Right atrium auricular region (tissue), 2 donors: ENCODE measurements around the gene HMX3. TPM values are rescaled to one million over a fixed set of nuclear protein-coding genes. Genes with fewer than 3 reads are reported as not detected.

Experiments used
- DNase-seq: peaks from one replicate; pipeline ENCODE4 v3.0.0-alpha.2; 2019; ENCODE audit warnings: low spot score
- H3K27ac ChIP-seq, 2 donors: fragments of 200-600 bp; sonication (generic); 1 replicate in 1 of 2; 2 replicates in 1 of 2; pipeline ENCODE4 v1.5.1; 2016 to 2019
- H3K27me3 ChIP-seq, 2 donors: fragments of 200-600 bp; sonication (generic); one replicate each; pipeline versions ENCODE4 v1.5.1 to v1.6.0; 2017 to 2019
- H3K36me3 ChIP-seq: fragments of 200-600 bp; sonication (generic); one replicate; pipeline ENCODE4 v1.5.1; 2016
- H3K4me1 ChIP-seq, 2 donors: fragments of 200-600 bp; sonication (generic); one replicate each; pipeline versions ENCODE4 v1.5.1 to v1.6.0; 2017 to 2019
- H3K4me3 ChIP-seq, 2 donors: fragments of 200-600 bp; sonication (generic); 1 replicate in 1 of 2; 2 replicates in 1 of 2; pipeline ENCODE4 v1.5.1; 2017 to 2019; ENCODE audit warnings: mild to moderate bottlenecking in 1 of 2, moderate library complexity in 1 of 2
- H3K9me3 ChIP-seq, 2 donors: fragments of 200-600 bp; sonication (generic); one replicate each; pipeline ENCODE4 v1.5.1; 2019
- total RNA-seq, 2 donors: library from RNA; depleted of rRNA; stranded (reverse); fragments of >200 nt; gene quantifications; one replicate each; pipeline ENCODE4 v1.1.0, GENCODE V29; 2016
- TF ChIP-seq, protein P1 (sequence below), 2 donors: fragments of 200-600 bp; sonication (generic); IDR thresholded peaks; one replicate each; pipeline ENCODE4 v1.5.1; 2019; ENCODE audit warnings: antibody characterized with exemption in 2 of 2

The HMX3 gene
- total RNA-seq, 2 donors from 2014 or later: not detected

DNA sequence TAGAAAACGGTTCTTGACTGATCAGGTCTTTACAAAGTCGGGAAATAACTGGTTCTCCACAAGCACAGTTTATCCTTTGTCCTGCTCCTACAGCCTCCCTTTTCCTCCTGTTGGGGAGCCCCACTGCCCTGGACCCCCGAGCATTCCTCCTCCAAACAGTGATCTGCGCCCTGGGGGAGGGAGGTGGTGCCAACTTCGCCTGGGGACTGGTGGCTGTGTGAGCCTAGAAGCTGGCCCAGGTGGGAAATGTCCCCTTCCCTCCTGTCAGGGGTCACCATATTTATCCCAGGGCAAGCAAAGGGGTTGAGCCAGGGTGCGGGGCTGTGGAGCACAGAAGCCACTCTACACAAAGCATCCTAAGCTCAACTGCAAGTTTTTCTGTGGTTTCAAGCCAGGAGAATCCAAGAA lies 5.2 kb downstream of the HMX3 start:
- TF ChIP-seq, protein P1, sequence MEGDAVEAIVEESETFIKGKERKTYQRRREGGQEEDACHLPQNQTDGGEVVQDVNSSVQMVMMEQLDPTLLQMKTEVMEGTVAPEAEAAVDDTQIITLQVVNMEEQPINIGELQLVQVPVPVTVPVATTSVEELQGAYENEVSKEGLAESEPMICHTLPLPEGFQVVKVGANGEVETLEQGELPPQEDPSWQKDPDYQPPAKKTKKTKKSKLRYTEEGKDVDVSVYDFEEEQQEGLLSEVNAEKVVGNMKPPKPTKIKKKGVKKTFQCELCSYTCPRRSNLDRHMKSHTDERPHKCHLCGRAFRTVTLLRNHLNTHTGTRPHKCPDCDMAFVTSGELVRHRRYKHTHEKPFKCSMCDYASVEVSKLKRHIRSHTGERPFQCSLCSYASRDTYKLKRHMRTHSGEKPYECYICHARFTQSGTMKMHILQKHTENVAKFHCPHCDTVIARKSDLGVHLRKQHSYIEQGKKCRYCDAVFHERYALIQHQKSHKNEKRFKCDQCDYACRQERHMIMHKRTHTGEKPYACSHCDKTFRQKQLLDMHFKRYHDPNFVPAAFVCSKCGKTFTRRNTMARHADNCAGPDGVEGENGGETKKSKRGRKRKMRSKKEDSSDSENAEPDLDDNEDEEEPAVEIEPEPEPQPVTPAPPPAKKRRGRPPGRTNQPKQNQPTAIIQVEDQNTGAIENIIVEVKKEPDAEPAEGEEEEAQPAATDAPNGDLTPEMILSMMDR (IDR thresholded peaks at IDR 0.05): no peak
- H3K9me3 ChIP-seq: no peaks in the 10 kb centered on the region
- peaks cover 0 to 48% of the 10 kb centered on the region in 2 donors for H3K4me1 ChIP-seq
- peak; percentile 28 for DNase-seq
- no peak overlapping the region for H3K4me3 ChIP-seq
- no peaks in the 10 kb centered on the region for H3K36me3 ChIP-seq
- H3K27ac ChIP-seq: no peak overlapping the region
- peaks cover 81 to 96% of the 10 kb centered on the region in 2 donors for H3K27me3 ChIP-seq

DNA sequence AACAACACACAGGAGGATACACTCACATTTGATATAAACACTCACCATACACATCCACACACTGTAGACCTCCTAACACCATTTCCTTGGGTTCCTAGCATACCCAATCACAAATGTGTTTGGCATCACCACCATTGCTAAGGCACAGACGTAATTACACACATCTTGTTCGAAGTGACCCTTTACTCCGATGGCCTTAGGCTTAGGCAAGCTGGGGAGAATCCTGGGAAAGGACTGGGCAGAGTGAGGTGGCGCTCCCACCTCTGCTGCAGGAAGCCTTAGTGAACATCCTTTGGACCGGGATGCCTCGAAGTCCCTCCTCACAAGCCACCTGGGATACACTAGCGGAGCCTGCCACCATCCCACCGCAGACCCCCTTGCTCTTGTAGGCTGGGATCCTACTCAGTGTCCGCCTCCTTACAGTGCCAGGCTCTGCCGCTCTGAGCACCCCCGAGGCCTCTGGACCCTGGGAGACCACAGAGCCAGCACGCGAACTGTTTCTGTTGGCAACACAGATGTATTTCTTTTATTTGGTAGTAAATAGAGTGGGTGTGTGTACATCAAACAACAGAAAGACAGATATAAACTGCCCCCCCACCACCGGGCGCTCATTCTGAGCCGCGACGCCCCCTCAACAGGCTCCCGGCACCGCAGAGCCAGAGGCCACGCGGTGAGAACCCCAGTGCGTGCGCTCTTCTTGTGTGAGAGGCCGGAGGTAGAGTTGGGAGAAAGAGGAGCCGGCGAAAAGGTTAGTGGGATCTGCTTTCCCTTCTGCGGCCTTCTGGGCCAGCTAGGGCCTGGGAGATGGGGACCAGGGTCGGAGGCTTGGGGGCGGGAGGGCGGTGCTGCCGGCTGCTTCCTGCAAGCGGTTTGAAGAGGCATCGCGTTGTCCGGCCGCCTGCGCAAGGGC lies 6.3 kb downstream of the HMX3 start:
- Histone ChIP-seq H3K4me1 (peaks cover 0 to 43% of the 10 kb centered on the region in 2 donors), H3K27me3 (peaks cover 82 to 90% of the 10 kb centered on the region in 2 donors)

DNA sequence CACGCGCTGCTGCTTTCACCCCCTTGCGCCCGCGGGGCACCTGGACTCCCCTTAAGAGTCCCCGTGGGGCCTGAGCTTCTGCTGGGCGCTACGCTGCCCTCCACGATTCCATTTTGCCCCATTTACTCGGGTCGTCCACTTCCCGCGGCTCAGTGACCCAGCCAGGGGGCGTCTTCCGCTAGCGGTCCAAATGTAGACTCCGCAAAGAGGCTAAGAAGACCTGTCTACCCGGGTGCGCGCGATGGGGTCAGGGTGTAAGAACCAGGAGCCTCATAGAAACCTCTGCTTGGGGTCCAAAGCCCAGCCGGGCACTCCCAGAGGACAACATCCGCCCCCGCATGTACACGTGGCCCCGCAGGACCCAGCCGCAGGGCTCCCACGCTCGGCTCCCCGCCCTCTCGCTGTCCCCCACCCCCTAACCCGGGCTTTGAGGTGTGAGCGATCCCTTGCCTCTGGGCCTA lies 7.0 kb downstream of the HMX3 start:
- Histone ChIP-seq H3K4me1 (peaks cover 0 to 39% of the 10 kb centered on the region in 2 donors), H3K27ac (no peak overlapping the region), H3K9me3 (no peaks in the 10 kb centered on the region), H3K27me3 (peaks cover 82 to 89% of the 10 kb centered on the region in 2 donors), H3K36me3 (no peaks in the 10 kb centered on the region), H3K4me3 (no peak overlapping the region)
- DNase-seq: no peak
- TF ChIP-seq, protein P1 (IDR thresholded peaks at IDR 0.05): no peak

More for the DNA sequence above, 6.3 kb downstream of the HMX3 start:
- no peak overlapping the region for H3K4me3 ChIP-seq
- H3K27ac ChIP-seq: no peak overlapping the region
- H3K36me3 ChIP-seq: no peaks in the 10 kb centered on the region
- H3K9me3 ChIP-seq: no peaks in the 10 kb centered on the region
- peak; percentile 23 for DNase-seq
- TF ChIP-seq, protein P1 (IDR thresholded peaks at IDR 0.05): no peak

DNA sequence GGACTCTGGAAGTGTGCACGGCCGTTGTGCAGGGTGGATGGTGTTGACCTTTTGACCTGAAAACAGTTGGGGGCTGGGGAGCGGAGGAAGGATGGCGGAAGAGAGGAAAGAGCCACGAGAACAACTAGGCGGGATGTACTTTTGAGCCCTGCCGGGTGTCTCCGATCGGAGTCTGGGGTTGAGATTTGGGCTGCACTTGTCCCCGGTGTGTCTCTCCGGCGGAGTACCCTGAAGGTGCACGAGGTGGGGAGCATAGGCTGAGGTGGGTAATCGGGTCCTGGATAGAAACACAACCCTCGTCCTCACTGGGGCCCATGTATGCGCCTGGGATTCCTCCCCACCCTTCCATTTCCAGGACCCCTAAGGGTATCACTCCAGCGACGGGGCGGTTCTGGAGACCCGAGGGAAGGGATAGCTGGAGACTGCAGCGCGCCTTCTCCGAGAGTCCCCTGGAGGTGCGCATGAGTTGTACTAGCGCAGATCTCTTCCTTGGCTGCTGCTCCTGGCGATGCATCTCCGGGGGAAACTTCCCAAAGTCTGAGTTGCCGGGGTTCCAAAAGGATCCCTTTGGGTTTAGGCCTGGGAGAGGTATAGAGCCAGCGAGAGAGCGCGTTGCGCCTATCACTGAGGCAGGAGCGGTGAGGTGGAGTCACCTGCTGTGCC lies 7.5 kb downstream of the HMX3 start:
- DNase-seq: no peak
- Histone ChIP-seq H3K27me3 (peaks cover 82 to 89% of the 10 kb centered on the region in 2 donors), H3K36me3 (no peaks in the 10 kb centered on the region), H3K4me1 (peaks cover 0 to 43% of the 10 kb centered on the region in 2 donors), H3K9me3 (no peaks in the 10 kb centered on the region), H3K27ac (no peak overlapping the region), H3K4me3 (no peak overlapping the region)
- TF ChIP-seq, protein P1 (IDR thresholded peaks at IDR 0.05): no peak

DNA sequence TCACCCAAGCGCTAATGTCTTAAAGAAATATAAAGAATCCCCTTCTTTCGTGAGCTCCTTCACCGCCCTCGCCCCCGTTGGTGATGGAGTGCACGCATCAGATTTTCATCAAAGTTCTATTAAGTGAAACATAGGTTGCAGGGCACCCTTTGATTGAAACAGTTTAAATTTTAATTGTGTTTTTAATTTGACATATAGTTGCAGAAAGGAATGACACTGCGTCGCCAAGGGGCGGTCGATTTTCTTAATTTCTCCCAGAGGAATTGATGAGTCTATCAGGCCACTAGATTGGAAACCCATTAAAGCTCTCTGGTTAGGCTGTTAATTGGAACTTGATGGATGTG lies 8.0 kb downstream of the HMX3 start:
- no peak for DNase-seq
- Histone ChIP-seq H3K4me1 (peaks cover 0 to 48% of the 10 kb centered on the region in 2 donors), H3K4me3 (no peak overlapping the region), H3K36me3 (no peaks in the 10 kb centered on the region), H3K27me3 (peaks cover 81 to 91% of the 10 kb centered on the region in 2 donors), H3K27ac (no peak overlapping the region), H3K9me3 (no peaks in the 10 kb centered on the region)
- TF ChIP-seq, protein P1 (IDR thresholded peaks at IDR 0.05): no peak
